IPS-18a (cell line): ENCODE results near the gene IVD.

ENCODE experiments used
- H3K27ac ChIP-seq: one replicate; pipeline ENCODE4 v1.5.1; 2013; ENCODE audit warnings: low read length
- H3K27me3 ChIP-seq: one replicate; pipeline ENCODE4 v1.6.1; 2013; ENCODE audit warnings: mild to moderate bottlenecking, low read length; ENCODE audit not compliant: control insufficient read depth, insufficient read depth
- H3K36me3 ChIP-seq: one replicate; pipeline ENCODE4 v1.6.1; 2013; ENCODE audit warnings: low read depth, low read length; ENCODE audit not compliant: control insufficient read depth
- H3K4me1 ChIP-seq: one replicate; pipeline ENCODE4 v1.6.1; 2013; ENCODE audit warnings: low read depth, low read length; ENCODE audit not compliant: control insufficient read depth
- H3K4me3 ChIP-seq: one replicate; pipeline ENCODE4 v1.5.1; 2013; ENCODE audit warnings: low read length
- H3K9ac ChIP-seq: one replicate; pipeline ENCODE4 v1.6.1; 2013; ENCODE audit warnings: mild to moderate bottlenecking, low read length, moderate library complexity
- H3K9me3 ChIP-seq: one replicate; pipeline ENCODE4 v1.6.1; 2013; ENCODE audit warnings: low read depth, low read length; ENCODE audit not compliant: control insufficient read depth

Gene IVD

GRCh38 chr15:40379853-40380252, 25.7 kb upstream of the IVD start:
- Histone ChIP-seq H3K27ac (no peak overlapping the region), H3K4me3 (no peak overlapping the region), H3K9me3 (no peaks in the 10 kb centered on the region), H3K9ac (no peak overlapping the region), H3K4me1 (peaks cover 3% of the 10 kb centered on the region), H3K36me3 (no peaks in the 10 kb centered on the region), H3K27me3 (no peaks in the 10 kb centered on the region)

- no peak overlapping the region for H3K9ac ChIP-seq
- no peak overlapping the region for H3K4me3 ChIP-seq
- no peaks in the 10 kb centered on the region for H3K36me3 ChIP-seq
- no peaks in the 10 kb centered on the region for H3K27me3 ChIP-seq
- no peaks in the 10 kb centered on the region for H3K9me3 ChIP-seq
- no peak overlapping the region for H3K27ac ChIP-seq
- H3K4me1 ChIP-seq = peaks cover 3% of the 10 kb centered on the region
These were observed 25.0 kb upstream of the IVD start for GRCh38 chr15:40380636-40381035.

GRCh38 chr15:40381818-40382529, 23.6 kb upstream of the IVD start:
- H3K4me3 ChIP-seq = peak overlapping the region; percentile 87
- no peaks in the 10 kb centered on the region for H3K9me3 ChIP-seq
- H3K27ac ChIP-seq = peak overlapping the region; percentile 87
- peak overlapping the region; percentile 64 for H3K9ac ChIP-seq
- no peaks in the 10 kb centered on the region for H3K27me3 ChIP-seq
- peaks cover 8% of the 10 kb centered on the region for H3K36me3 ChIP-seq
- peaks cover 3% of the 10 kb centered on the region for H3K4me1 ChIP-seq

- peak within 1 kb of the TSS; percentile 77 for H3K9ac ChIP-seq
- H3K27me3 ChIP-seq = no peaks in the 10 kb centered on the region
- peak within 1 kb of the TSS; percentile 87 for H3K27ac ChIP-seq
- peaks cover 17% of the 10 kb centered on the region for H3K36me3 ChIP-seq
- peak within 1 kb of the TSS; percentile 87 for H3K4me3 ChIP-seq
- no peaks in the 10 kb centered on the region for H3K9me3 ChIP-seq
- H3K4me1 ChIP-seq = peaks cover 3% of the 10 kb centered on the region
These were observed 22.8 kb upstream of the IVD start, which contains the start of gene KNSTRN for GRCh38 chr15:40382580-40383456. Gene KNSTRN, plus strand, starts transcription at chr15:40382721. Its CDS starts 115 bp downstream, at chr15:40382836.

- Histone ChIP-seq H3K4me1 (peaks cover 3% of the 10 kb centered on the region), H3K27ac (no peak overlapping the region), H3K36me3 (peaks cover 41% of the 10 kb centered on the region), H3K9ac (no peak overlapping the region), H3K4me3 (no peak overlapping the region), H3K9me3 (no peaks in the 10 kb centered on the region), H3K27me3 (no peaks in the 10 kb centered on the region)
These were observed 19.1 kb upstream of the IVD start for GRCh38 chr15:40386480-40386879.

- Histone ChIP-seq H3K27ac (no peak overlapping the region), H3K36me3 (peaks cover 66% of the 10 kb centered on the region), H3K4me3 (no peak overlapping the region), H3K9me3 (no peaks in the 10 kb centered on the region), H3K27me3 (no peaks in the 10 kb centered on the region), H3K4me1 (no peaks in the 10 kb centered on the region), H3K9ac (no peak overlapping the region)
These were observed 16.4 kb upstream of the IVD start for GRCh38 chr15:40388941-40389823.

GRCh38 chr15:40389824-40390595, 15.6 kb upstream of the IVD start:
- no peaks in the 10 kb centered on the region for H3K4me1 ChIP-seq
- no peaks in the 10 kb centered on the region for H3K27me3 ChIP-seq
- H3K36me3 ChIP-seq = peaks cover 68% of the 10 kb centered on the region
- no peaks in the 10 kb centered on the region for H3K9me3 ChIP-seq
- no peak overlapping the region for H3K4me3 ChIP-seq
- no peak overlapping the region for H3K27ac ChIP-seq
- H3K9ac ChIP-seq = no peak overlapping the region

GRCh38 chr15:40392986-40393948, 12.3 kb upstream of the IVD start:
- H3K27me3 ChIP-seq = no peaks in the 10 kb centered on the region
- no peak overlapping the region for H3K9ac ChIP-seq
- no peaks in the 10 kb centered on the region for H3K9me3 ChIP-seq
- no peak overlapping the region for H3K27ac ChIP-seq
- no peak overlapping the region for H3K4me3 ChIP-seq
- peaks cover 51% of the 10 kb centered on the region for H3K36me3 ChIP-seq
- H3K4me1 ChIP-seq = no peaks in the 10 kb centered on the region

- Histone ChIP-seq H3K9ac (no peak overlapping the region), H3K27ac (no peak overlapping the region), H3K4me3 (no peak overlapping the region)
These were observed 7.7 kb upstream of the IVD start for GRCh38 chr15:40397688-40398412.

More at GRCh38 chr15:40397688-40398412, 7.7 kb upstream of the IVD start:
- no peaks in the 10 kb centered on the region for H3K9me3 ChIP-seq
- H3K27me3 ChIP-seq = no peaks in the 10 kb centered on the region
- H3K4me1 ChIP-seq = no peaks in the 10 kb centered on the region
- H3K36me3 ChIP-seq = peaks cover 15% of the 10 kb centered on the region
